Measurements from ENCODE around the gene MARCHF3.
"Not testable (repeated sequence)": the region's sequence is repeated elsewhere in the genome, so short reads cannot be mapped to it uniquely, and the experiment has no call there.

MARCHF3 gene

GRCh38 chr5:127030259-127031146 lies at the start of gene MARCHF3:
Gene MARCHF3, minus strand, starts transcription at chr5:127030558. Its CDS starts 112,387 bp downstream, at chr5:126918171.
- DNase-seq (ENCODE audit: low spot score): peak; percentile 95

- DNase-seq (ENCODE audit: low spot score): no peak
Observed at GRCh38 chr5:127079994-127080491, 49.7 kb upstream of the MARCHF3 start.

- no peak for DNase-seq (ENCODE audit: low spot score)
Observed at GRCh38 chr5:127077366-127077765, 47.0 kb upstream of the MARCHF3 start.

GRCh38 chr5:127076315-127077129 lies 46.2 kb upstream of the MARCHF3 start:
- DNase-seq (ENCODE audit: low spot score): no peak

- no peak for DNase-seq (ENCODE audit: low spot score)
Observed at GRCh38 chr5:127074466-127074865, 44.1 kb upstream of the MARCHF3 start.

GRCh38 chr5:127072861-127073846 lies 42.8 kb upstream of the MARCHF3 start, which contains the start of gene C5orf63:
Gene C5orf63, minus strand, starts transcription at chr5:127073502. Its CDS starts 14,507 bp downstream, at chr5:127058995.
- DNase-seq (ENCODE audit: low spot score): peak; percentile 74

- DNase-seq (ENCODE audit: low spot score): no peak
Observed at GRCh38 chr5:127070243-127070642, 39.9 kb upstream of the MARCHF3 start.

- DNase-seq (ENCODE audit: low spot score): no peak
Observed at GRCh38 chr5:127068493-127069214, 38.3 kb upstream of the MARCHF3 start.

GRCh38 chr5:127066721-127067120 lies 36.4 kb upstream of the MARCHF3 start:
- no peak for DNase-seq (ENCODE audit: low spot score)

GRCh38 chr5:127064253-127064840 lies 34.0 kb upstream of the MARCHF3 start:
- DNase-seq (ENCODE audit: low spot score): no peak

- no peak for DNase-seq (ENCODE audit: low spot score)
Observed at GRCh38 chr5:127063257-127063913, 33.0 kb upstream of the MARCHF3 start.

GRCh38 chr5:127061956-127062355 lies 31.6 kb upstream of the MARCHF3 start:
- DNase-seq (ENCODE audit: low spot score): no peak

GRCh38 chr5:127061537-127061936 lies 31.2 kb upstream of the MARCHF3 start:
- DNase-seq (ENCODE audit: low spot score): no peak

- no peak for DNase-seq (ENCODE audit: low spot score)
Observed at GRCh38 chr5:127060470-127060985, 30.2 kb upstream of the MARCHF3 start.

- no peak for DNase-seq (ENCODE audit: low spot score)
Observed at GRCh38 chr5:127056896-127057295, 26.5 kb upstream of the MARCHF3 start.

- no peak for DNase-seq (ENCODE audit: low spot score)
Observed at GRCh38 chr5:127055880-127056653, 25.7 kb upstream of the MARCHF3 start.

- DNase-seq (ENCODE audit: low spot score): not testable (repeated sequence)
Observed at GRCh38 chr5:127053551-127053950, 23.2 kb upstream of the MARCHF3 start.

- DNase-seq (ENCODE audit: low spot score): no peak
Observed at GRCh38 chr5:127053049-127053448, 22.7 kb upstream of the MARCHF3 start.

GRCh38 chr5:127051591-127051990 lies 21.2 kb upstream of the MARCHF3 start:
- no peak for DNase-seq (ENCODE audit: low spot score)

All from hematopoietic multipotent progenitor cell treated with erythropoietin and hydrocortisone succinate and interleukin-3 and kit ligand, for 15 days (in vitro differentiated cells).